ENCODE measurements around the gene CDH13.

Gene CDH13

GRCh38 chr16:83742124-83742899, 1115.5 kb downstream of the CDH13 start:
- DNase-seq, result no peak

- no peak for DNase-seq
Observed at GRCh38 chr16:83743241-83743640, 1116.5 kb downstream of the CDH13 start.

GRCh38 chr16:83743720-83744119, 1117.0 kb downstream of the CDH13 start:
- no peak for DNase-seq

- no peak for DNase-seq
Observed at GRCh38 chr16:83744441-83744981, 1117.7 kb downstream of the CDH13 start.

GRCh38 chr16:83746611-83747010, 1119.8 kb downstream of the CDH13 start:
- DNase-seq, result no peak

GRCh38 chr16:83747936-83748335, 1121.2 kb downstream of the CDH13 start:
- no peak for DNase-seq

GRCh38 chr16:83755391-83755790, 1128.6 kb downstream of the CDH13 start:
- no peak for DNase-seq

- no peak for DNase-seq
Observed at GRCh38 chr16:83762141-83762991, 1135.6 kb downstream of the CDH13 start.

- DNase-seq, result no peak
Observed at GRCh38 chr16:83762992-83763358, 1136.2 kb downstream of the CDH13 start.

GRCh38 chr16:83768986-83769385, 1142.2 kb downstream of the CDH13 start:
- no peak for DNase-seq

- DNase-seq, result no peak
Observed at GRCh38 chr16:83769397-83770008, 1142.7 kb downstream of the CDH13 start.

- no peak for DNase-seq
Observed at GRCh38 chr16:83771306-83771942, 1144.7 kb downstream of the CDH13 start.

GRCh38 chr16:83772806-83773205, 1146.0 kb downstream of the CDH13 start:
- DNase-seq, result no peak

GRCh38 chr16:83774066-83774465, 1147.3 kb downstream of the CDH13 start:
- DNase-seq, result no peak

- DNase-seq, result no peak
Observed at GRCh38 chr16:83776944-83777343, 1150.2 kb downstream of the CDH13 start.

- DNase-seq, result no peak
Observed at GRCh38 chr16:83779886-83780285, 1153.1 kb downstream of the CDH13 start.

GRCh38 chr16:83785455-83785854, 1158.7 kb downstream of the CDH13 start:
- no peak for DNase-seq

GRCh38 chr16:83789642-83790401, 1163.1 kb downstream of the CDH13 start:
- no peak for DNase-seq

- DNase-seq, result no peak
Observed at GRCh38 chr16:83791916-83792315, 1165.1 kb downstream of the CDH13 start.

- no peak for DNase-seq
Observed at GRCh38 chr16:83792391-83792790, 1165.6 kb downstream of the CDH13 start.

GRCh38 chr16:83793179-83793578, 1166.4 kb downstream of the CDH13 start:
- DNase-seq, result no peak
